Peyer's patch (tissue), 4 donors: ENCODE results near the gene A2M. TPM values are rescaled to one million over a fixed set of nuclear protein-coding genes. Genes with fewer than 3 reads are reported as not detected.

ENCODE experiments used
- DNase-seq, 3 donors: peaks; one replicate each; pipeline ENCODE4 v3.0.0-alpha.2; 2017 to 2019
- H3K27ac ChIP-seq, 4 donors: fragments of 200-600 bp; sonication (generic); one replicate each; pipeline ENCODE4 v1.5.1; 2016 to 2019
- H3K27me3 ChIP-seq, 2 donors: fragments of 200-600 bp; sonication (generic); one replicate each; pipeline ENCODE4 v1.5.1; 2019
- H3K36me3 ChIP-seq, 3 donors: fragments of 200-600 bp; sonication (generic); one replicate each; pipeline ENCODE4 v1.5.1; 2016 to 2019
- H3K4me1 ChIP-seq, 4 donors: fragments of 200-600 bp; sonication (generic); one replicate each; pipeline ENCODE4 v1.5.1; 2016 to 2019
- H3K4me3 ChIP-seq, 4 donors: fragments of 200-600 bp; sonication (generic); 1 replicate in 3 of 4; 2 replicates in 1 of 4; pipeline ENCODE4 v1.5.1; 2016 to 2019; ENCODE audit warnings: mild to moderate bottlenecking in 1 of 4
- H3K9me3 ChIP-seq, 4 donors: fragments of 200-600 bp; sonication (generic); one replicate each; pipeline ENCODE4 v1.5.1; 2016 to 2019; ENCODE audit warnings: mild to moderate bottlenecking in 1 of 4
- CTCF ChIP-seq, 6 experiments: fragments of 450-650 bp in 4 of 6; fragments of 200-600 bp in 2 of 6; sonication (generic) in 1 of 6; IDR thresholded peaks; one replicate each; pipeline ENCODE4 v1.5.1; 2017 to 2019; ENCODE audit warnings: antibody characterized with exemption in 6 of 6, mild to moderate bottlenecking in 3 of 6, moderate library complexity in 1 of 6
- POLR2A ChIP-seq, 2 donors: fragments of 450-650 bp; IDR thresholded peaks; one replicate each; pipeline ENCODE4 v1.5.1; 2017; ENCODE audit warnings: antibody characterized with exemption in 2 of 2, mild to moderate bottlenecking in 2 of 2, moderate library complexity in 2 of 2
- total RNA-seq, 4 donors: library from RNA; depleted of rRNA; stranded (reverse); fragments of >200 nt; gene quantifications; one replicate each; pipeline ENCODE4 v1.1.0, GENCODE V29; 2016

Gene A2M
- total RNA-seq, result 100 to 1,000 TPM in 1 of 4 donors, 10 to 100 TPM in 3; 39.8 to 201 (median 88.8) TPM

- H3K4me1 ChIP-seq, result no peaks in the 10 kb centered on the region
- no peaks in the 10 kb centered on the region for H3K36me3 ChIP-seq
- no peaks in the 10 kb centered on the region for H3K9me3 ChIP-seq
- H3K27me3 ChIP-seq, result no peaks in the 10 kb centered on the region
- DNase-seq, result no peak
- peak within 1 kb of the TSS in 3 of 4 donors; percentile 26 to 77 (median 67) for H3K27ac ChIP-seq
- TF ChIP-seq POLR2A (IDR thresholded peaks at IDR 0.05), result no peak
- no peak for TF ChIP-seq CTCF (IDR thresholded peaks at IDR 0.05)
- peak within 1 kb of the TSS in 2 of 4 donors; percentile 44 for H3K4me3 ChIP-seq
Observed at GRCh38 chr12:9115731-9116559, at the start of gene A2M. A2M (minus strand) TSS chr12:9115919; CDS start chr12:9115849, 70 bp downstream.

- no peaks in the 10 kb centered on the region for H3K4me1 ChIP-seq
- H3K36me3 ChIP-seq, result no peaks in the 10 kb centered on the region
- H3K27ac ChIP-seq, result no peak overlapping the region
- TF ChIP-seq CTCF (IDR thresholded peaks at IDR 0.05), result no peak
- no peak for TF ChIP-seq POLR2A (IDR thresholded peaks at IDR 0.05)
- DNase-seq, result no peak
- no peak overlapping the region for H3K4me3 ChIP-seq
- H3K9me3 ChIP-seq, result no peaks in the 10 kb centered on the region
- H3K27me3 ChIP-seq, result no peaks in the 10 kb centered on the region
Observed at GRCh38 chr12:9163392-9163791, 47.7 kb upstream of the A2M start.

- no peak for DNase-seq
- no peaks in the 10 kb centered on the region for H3K4me1 ChIP-seq
- no peak overlapping the region for H3K27ac ChIP-seq
- no peak overlapping the region for H3K4me3 ChIP-seq
- no peaks in the 10 kb centered on the region for H3K36me3 ChIP-seq
- no peaks in the 10 kb centered on the region for H3K27me3 ChIP-seq
- no peaks in the 10 kb centered on the region for H3K9me3 ChIP-seq
- TF ChIP-seq CTCF (IDR thresholded peaks at IDR 0.05) (no peak), POLR2A (IDR thresholded peaks at IDR 0.05) (no peak)
Observed at GRCh38 chr12:9156119-9156518, 40.4 kb upstream of the A2M start.

- H3K27me3 ChIP-seq, result no peaks in the 10 kb centered on the region
- no peak overlapping the region for H3K27ac ChIP-seq
- no peaks in the 10 kb centered on the region for H3K9me3 ChIP-seq
- no peak for TF ChIP-seq CTCF (IDR thresholded peaks at IDR 0.05)
- TF ChIP-seq POLR2A (IDR thresholded peaks at IDR 0.05), result no peak
- no peak overlapping the region for H3K4me3 ChIP-seq
- no peak for DNase-seq
- H3K36me3 ChIP-seq, result no peaks in the 10 kb centered on the region
- no peaks in the 10 kb centered on the region for H3K4me1 ChIP-seq
Observed at GRCh38 chr12:9149372-9149771, 33.7 kb upstream of the A2M start.

- no peak overlapping the region for H3K27ac ChIP-seq
- H3K4me1 ChIP-seq, result no peaks in the 10 kb centered on the region
- H3K9me3 ChIP-seq, result no peaks in the 10 kb centered on the region
- no peak for DNase-seq
- H3K27me3 ChIP-seq, result no peaks in the 10 kb centered on the region
- TF ChIP-seq CTCF (IDR thresholded peaks at IDR 0.05), result no peak
- no peak for TF ChIP-seq POLR2A (IDR thresholded peaks at IDR 0.05)
- no peak overlapping the region for H3K4me3 ChIP-seq
- no peaks in the 10 kb centered on the region for H3K36me3 ChIP-seq
Observed at GRCh38 chr12:9148926-9149325, 33.2 kb upstream of the A2M start.
